GM06990 (cell line): Measurements from ENCODE around the gene WAPL.

Experiments
- DNase-seq: peaks from one replicate; pipeline ENCODE4 v3.0.0-alpha.2; 2011; ENCODE audit not compliant: insufficient read length; ENCODE audit errors: extremely low read depth
- H3K27me3 ChIP-seq: replicated peaks from 2 replicates; pipeline ENCODE4 v1.6.0; 2011; ENCODE audit warnings: low read length; ENCODE audit not compliant: control insufficient read depth, insufficient read depth
- H3K36me3 ChIP-seq: 2 replicates; pipeline ENCODE4 v1.5.1; 2011; ENCODE audit warnings: low read length; ENCODE audit not compliant: control insufficient read depth, insufficient read depth
- H3K4me3 ChIP-seq: replicated peaks from 2 replicates; pipeline ENCODE4 v1.5.1; 2011; ENCODE audit warnings: low read depth, mild to moderate bottlenecking, control low read depth, low read length
- CTCF ChIP-seq: IDR thresholded peaks from 2 replicates; pipeline ENCODE4 v1.5.1; 2011; ENCODE audit warnings: low read length, control low read depth, mild to moderate bottlenecking, inconsistent platforms; ENCODE audit not compliant: insufficient read depth, poor library complexity, severe bottlenecking

Gene WAPL

GRCh38 chr10:86449926-86450558, 71.5 kb downstream of the WAPL start:
- Histone ChIP-seq H3K36me3 (peaks cover 12% of the 10 kb centered on the region), H3K27me3 (no peaks in the 10 kb centered on the region), H3K4me3 (no peak overlapping the region)
- TF ChIP-seq CTCF, result no peak
- DNase-seq, result peak; percentile 12

- no peak for TF ChIP-seq CTCF
- no peaks in the 10 kb centered on the region for H3K27me3 ChIP-seq
- H3K36me3 ChIP-seq, result peaks cover 15% of the 10 kb centered on the region
- H3K4me3 ChIP-seq, result no peak overlapping the region
- no peak for DNase-seq
These were observed 74.2 kb downstream of the WAPL start for GRCh38 chr10:86447432-86447831.

GRCh38 chr10:86446987-86447386, 74.6 kb downstream of the WAPL start:
- Histone ChIP-seq H3K4me3 (no peak overlapping the region), H3K36me3 (peaks cover 15% of the 10 kb centered on the region), H3K27me3 (no peaks in the 10 kb centered on the region)
- TF ChIP-seq CTCF, result no peak
- DNase-seq, result no peak

- DNase-seq, result no peak
- TF ChIP-seq CTCF, result no peak
- no peak overlapping the region for H3K4me3 ChIP-seq
- peaks cover 13% of the 10 kb centered on the region for H3K36me3 ChIP-seq
- H3K27me3 ChIP-seq, result no peaks in the 10 kb centered on the region
These were observed 75.2 kb downstream of the WAPL start for GRCh38 chr10:86446440-86446839.

GRCh38 chr10:86443936-86444335, 77.7 kb downstream of the WAPL start:
- TF ChIP-seq CTCF, result no peak

GRCh38 chr10:86443069-86443468, 78.5 kb downstream of the WAPL start:
- H3K27me3 ChIP-seq, result no peaks in the 10 kb centered on the region
- H3K36me3 ChIP-seq, result peaks cover 14% of the 10 kb centered on the region
- no peak for DNase-seq
- H3K4me3 ChIP-seq, result no peak overlapping the region
- TF ChIP-seq CTCF, result no peak

More at GRCh38 chr10:86443936-86444335, 77.7 kb downstream of the WAPL start:
- H3K27me3 ChIP-seq, result no peaks in the 10 kb centered on the region
- no peak for DNase-seq
- peaks cover 15% of the 10 kb centered on the region for H3K36me3 ChIP-seq
- H3K4me3 ChIP-seq, result no peak overlapping the region
